NCI-H82 treated with DMSO at 0.1 percent for 48 hours (cell line): ENCODE data around the gene TCP1.
"Not testable (repeated sequence)": the region's sequence is repeated elsewhere in the genome, so short reads cannot be mapped to it uniquely, and the experiment has no call there.

ENCODE experiments used
- DNase-seq: peaks from one replicate; lab custom pipeline; 2025; ENCODE audit not compliant: unreplicated experiment; lab: John Stamatoyannopoulos, UW

The TCP1 gene

GRCh38 chr6:159778131-159778530 is 11.3 kb downstream of the TCP1 start:
- no peak for DNase-seq

DNA sequence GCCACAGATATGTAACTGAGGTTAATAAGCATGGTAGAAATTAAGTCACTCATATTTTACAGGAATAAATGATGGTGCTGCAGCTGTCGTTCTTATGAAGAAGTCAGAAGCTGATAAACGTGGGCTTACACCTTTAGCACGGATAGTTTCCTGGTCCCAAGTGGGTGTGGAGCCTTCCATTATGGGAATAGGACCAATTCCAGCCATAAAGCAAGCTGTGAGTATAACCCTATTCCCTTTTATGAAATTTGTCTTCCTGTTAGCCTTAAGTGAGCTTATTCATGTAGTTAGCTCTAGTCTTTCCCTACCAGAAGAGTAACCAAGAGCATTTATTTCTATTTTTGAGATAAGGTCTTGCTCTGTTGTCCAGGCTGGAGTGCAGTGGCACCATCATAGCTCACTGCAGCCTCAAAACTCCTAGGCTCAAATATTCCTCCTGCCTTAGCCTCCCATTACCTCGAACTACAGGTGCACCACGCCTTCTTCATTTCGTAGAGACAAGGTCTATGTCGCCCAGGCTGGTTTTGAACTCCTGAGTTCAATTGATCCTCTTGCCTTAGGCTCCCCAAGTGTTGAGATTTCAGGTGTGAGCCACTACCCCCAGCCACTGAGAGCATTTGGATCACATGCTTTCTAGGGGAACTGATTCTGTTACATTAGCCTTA is 12.0 kb downstream of the TCP1 start:
- DNase-seq = no peak

- no peak for DNase-seq
These were observed 17.2 kb downstream of the TCP1 start for GRCh38 chr6:159772196-159772595.

- DNase-seq = no peak
These were observed 19.9 kb downstream of the TCP1 start for GRCh38 chr6:159769470-159769869.

DNA sequence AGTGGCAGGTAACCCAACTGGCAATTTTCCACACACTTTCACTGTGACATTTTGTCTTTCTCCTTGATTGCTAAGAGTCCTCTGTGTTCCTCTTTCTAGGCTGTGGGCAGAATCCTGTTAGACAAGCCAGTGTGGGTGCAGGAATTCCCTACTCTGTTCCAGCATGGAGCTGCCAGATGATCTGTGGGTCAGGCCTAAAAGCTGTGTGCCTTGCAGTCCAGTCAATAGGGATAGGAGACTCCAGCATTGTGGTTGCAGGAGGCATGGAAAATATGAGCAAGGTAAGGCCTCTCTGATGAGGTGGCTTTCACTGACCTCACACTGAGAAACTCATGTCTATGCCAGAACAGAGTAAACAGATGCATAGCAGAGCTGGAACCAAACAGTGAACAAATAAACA is 22.5 kb downstream of the TCP1 start:
- no peak for DNase-seq

DNA sequence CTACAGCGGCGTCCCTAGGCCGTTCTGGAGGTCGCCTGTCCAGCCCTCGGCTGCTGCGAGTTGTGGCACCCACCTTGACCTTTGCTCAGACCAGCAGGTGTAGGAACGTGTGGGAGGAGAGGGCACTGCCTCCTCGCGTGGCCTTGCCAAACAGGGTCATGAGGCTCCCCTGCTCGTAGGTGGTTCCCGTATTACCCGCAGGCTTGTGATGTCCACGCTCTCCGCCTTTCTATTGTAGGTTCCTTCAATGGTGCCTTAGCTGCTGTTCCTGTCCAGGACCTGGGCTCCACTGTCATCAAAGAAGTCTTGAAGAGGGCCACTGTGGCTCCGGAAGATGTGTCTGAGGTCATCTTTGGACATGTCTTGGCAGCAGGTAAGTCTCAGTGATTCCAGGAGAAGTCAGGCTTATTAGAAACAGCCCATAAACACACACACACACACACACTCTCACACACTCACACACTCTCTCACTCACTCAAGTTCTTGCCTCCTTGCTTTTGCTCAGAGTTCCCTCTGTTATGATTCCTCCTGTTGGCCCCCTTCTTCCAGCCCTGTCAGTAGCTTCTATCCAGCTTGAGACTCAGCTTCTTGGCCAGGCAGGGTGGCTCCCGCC is 26.6 kb downstream of the TCP1 start:
- DNase-seq = no peak

- DNase-seq = peak; percentile 90
These were observed 27.3 kb downstream of the TCP1 start, which contains the start of gene ACAT2 for GRCh38 chr6:159761873-159762680. TSS of gene ACAT2 (plus strand) at chr6:159762045. CDS start at chr6:159762088, 43 bp downstream.

- no peak for DNase-seq
These were observed 28.1 kb downstream of the TCP1 start for GRCh38 chr6:159761129-159761872.

- DNase-seq = no peak
These were observed 28.8 kb downstream of the TCP1 start for GRCh38 chr6:159760602-159761057.

GRCh38 chr6:159759645-159760044 is 29.8 kb downstream of the TCP1 start:
- DNase-seq = no peak

GRCh38 chr6:159758031-159759001 is 31.1 kb downstream of the TCP1 start:
- peak; percentile 29 for DNase-seq

- DNase-seq = no peak
These were observed 32.9 kb downstream of the TCP1 start for GRCh38 chr6:159756508-159756907.

GRCh38 chr6:159754959-159755914 is 34.2 kb downstream of the TCP1 start:
- no peak for DNase-seq

GRCh38 chr6:159754401-159754800 is 35.0 kb downstream of the TCP1 start:
- DNase-seq = no peak

- no peak for DNase-seq
These were observed 36.1 kb downstream of the TCP1 start for GRCh38 chr6:159753081-159753872.

DNA sequence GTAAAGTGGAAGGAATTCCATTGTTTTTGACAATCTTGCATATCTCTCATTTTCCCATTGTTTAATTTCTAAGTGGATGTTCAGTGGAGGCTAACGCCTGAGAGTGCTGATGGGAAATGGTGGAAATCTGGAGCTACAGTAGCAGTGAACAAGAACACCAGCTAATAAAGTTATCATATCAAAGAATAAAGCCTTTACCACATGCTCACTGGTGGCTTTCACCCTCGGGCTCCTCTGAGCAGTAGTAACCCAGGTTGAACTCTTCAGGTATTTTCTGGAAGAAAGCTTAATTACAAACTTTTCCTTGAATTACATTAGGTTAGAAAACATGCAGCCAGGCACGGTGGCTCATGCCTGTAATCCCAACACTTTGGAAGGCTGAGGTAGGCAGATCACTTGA is 38.0 kb downstream of the TCP1 start:
- no peak for DNase-seq

DNA sequence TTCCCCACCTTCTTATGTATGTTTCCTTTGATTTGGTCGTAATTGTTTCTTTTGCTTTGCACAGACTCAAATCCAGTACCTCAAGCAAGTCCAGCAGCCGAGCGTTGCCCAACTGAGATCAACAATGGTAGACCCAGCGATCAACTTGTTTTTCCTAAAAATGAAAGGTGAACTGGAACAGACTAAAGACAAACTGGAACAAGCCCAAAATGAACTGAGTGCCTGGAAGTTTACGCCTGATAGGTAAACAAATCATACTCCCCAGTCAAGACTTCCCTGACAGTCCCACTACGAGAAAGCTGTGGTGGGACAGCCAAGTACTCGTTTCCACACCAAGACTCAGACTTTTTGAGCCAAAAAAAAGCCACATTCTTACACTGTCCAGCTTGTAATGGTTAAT is 41.3 kb downstream of the TCP1 start:
- DNase-seq = not testable (repeated sequence)

GRCh38 chr6:159746759-159747158 is 42.6 kb downstream of the TCP1 start:
- no peak for DNase-seq
